GM12892 (cell line): ENCODE results near the gene LAMA3.
"Not testable (repeated sequence)": the region's sequence is repeated elsewhere in the genome, so short reads cannot be mapped to it uniquely, and the experiment has no call there.

ENCODE experiments used
- POLR2AphosphoS5 ChIP-seq: IDR thresholded peaks from 2 replicates; pipeline ENCODE4 v1.6.1; 2011; ENCODE audit warnings: low read depth, low read length, control low read depth
- TAF1 ChIP-seq: IDR thresholded peaks from 2 replicates; pipeline ENCODE4 v1.6.1; 2011; ENCODE audit warnings: low read depth, mild to moderate bottlenecking, control low read depth, low read length, borderline replicate concordance

GRCh38 chr18:23733265-23733664 lies 44.0 kb downstream of the LAMA3 start:
- not testable (repeated sequence) for TF ChIP-seq POLR2AphosphoS5, TAF1
